ENCODE results near the gene ATF7IP2. TPM values are rescaled to one million over a fixed set of nuclear protein-coding genes. Genes with fewer than 3 reads are reported as not detected.

The ATF7IP2 gene
- total and polyA plus RNA-seq, 10 of the 15 experiments (the other 5 are each of a cell fraction or from before 2014, with no cell fraction given), result 24.6 to 82.1 (median 51.9) TPM

DNA sequence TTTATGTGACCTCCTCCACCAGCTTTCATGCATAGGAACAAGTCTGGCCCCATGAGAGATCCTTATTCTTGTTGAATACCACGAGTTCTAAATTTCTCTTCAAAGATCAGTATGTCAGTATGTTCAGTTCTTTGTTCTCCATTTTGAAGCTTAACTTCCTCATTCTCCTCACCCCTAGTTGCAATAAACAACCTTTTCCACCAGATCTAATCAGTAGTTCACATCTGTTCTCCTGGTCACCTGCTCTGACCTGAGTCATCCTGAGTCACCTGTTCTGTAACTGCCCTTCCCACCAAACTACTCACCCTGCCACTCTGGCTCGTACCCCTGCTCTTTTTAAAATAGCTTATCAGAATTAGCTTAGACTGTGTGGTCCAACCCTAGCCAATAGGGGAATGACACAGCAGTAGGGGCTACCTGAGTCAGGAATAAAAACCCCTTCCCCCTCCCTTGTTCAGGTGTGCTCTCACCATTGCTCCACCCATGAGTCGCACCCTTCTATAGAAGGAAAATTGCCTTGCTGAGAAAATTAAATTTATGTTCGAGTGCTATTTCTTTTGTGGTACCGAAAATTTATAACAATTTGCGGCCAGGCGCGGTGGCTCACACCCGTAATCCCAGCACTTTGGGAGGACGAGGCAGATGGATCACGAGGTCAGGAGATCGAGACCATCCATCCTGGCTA, 100.0 kb downstream of the ATF7IP2 start:
- H3K4me3 ChIP-seq, result no peak overlapping the region
- H3K79me2 ChIP-seq (ENCODE audit: control insufficient read depth, insufficient read depth, low read length), result no peaks in the 10 kb centered on the region
- RAD21 ChIA-PET (ENCODE audit: unreplicated experiment), result no interaction called here
- ATAC-seq (no peak), DNase-seq (ENCODE audit: low read depth, low spot score) (no peak), FAIRE-seq (no peak)
- TF ChIP-seq, protein P1, sequence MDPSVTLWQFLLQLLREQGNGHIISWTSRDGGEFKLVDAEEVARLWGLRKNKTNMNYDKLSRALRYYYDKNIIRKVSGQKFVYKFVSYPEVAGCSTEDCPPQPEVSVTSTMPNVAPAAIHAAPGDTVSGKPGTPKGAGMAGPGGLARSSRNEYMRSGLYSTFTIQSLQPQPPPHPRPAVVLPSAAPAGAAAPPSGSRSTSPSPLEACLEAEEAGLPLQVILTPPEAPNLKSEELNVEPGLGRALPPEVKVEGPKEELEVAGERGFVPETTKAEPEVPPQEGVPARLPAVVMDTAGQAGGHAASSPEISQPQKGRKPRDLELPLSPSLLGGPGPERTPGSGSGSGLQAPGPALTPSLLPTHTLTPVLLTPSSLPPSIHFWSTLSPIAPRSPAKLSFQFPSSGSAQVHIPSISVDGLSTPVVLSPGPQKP (IDR thresholded peaks at IDR 0.05; ENCODE audit: low read depth, low read length), result no peak
- TF ChIP-seq RBBP5 (conservative IDR thresholded peaks at IDR 0.05) (no peak), SMARCA5 (IDR thresholded peaks at IDR 0.05) (no peak), CBFB (IDR thresholded peaks at IDR 0.05; ENCODE audit: low read depth) (no peak), IRF4 (IDR thresholded peaks at IDR 0.05; ENCODE audit: low read depth, low read length) (no peak), ESRRA (IDR thresholded peaks at IDR 0.05; ENCODE audit: low read length) (no peak), TCF3 (IDR thresholded peaks at IDR 0.05; ENCODE audit: borderline replicate concordance, insufficient read depth, low read depth, low read length) (no peak)
- TF ChIP-seq, protein P2, sequence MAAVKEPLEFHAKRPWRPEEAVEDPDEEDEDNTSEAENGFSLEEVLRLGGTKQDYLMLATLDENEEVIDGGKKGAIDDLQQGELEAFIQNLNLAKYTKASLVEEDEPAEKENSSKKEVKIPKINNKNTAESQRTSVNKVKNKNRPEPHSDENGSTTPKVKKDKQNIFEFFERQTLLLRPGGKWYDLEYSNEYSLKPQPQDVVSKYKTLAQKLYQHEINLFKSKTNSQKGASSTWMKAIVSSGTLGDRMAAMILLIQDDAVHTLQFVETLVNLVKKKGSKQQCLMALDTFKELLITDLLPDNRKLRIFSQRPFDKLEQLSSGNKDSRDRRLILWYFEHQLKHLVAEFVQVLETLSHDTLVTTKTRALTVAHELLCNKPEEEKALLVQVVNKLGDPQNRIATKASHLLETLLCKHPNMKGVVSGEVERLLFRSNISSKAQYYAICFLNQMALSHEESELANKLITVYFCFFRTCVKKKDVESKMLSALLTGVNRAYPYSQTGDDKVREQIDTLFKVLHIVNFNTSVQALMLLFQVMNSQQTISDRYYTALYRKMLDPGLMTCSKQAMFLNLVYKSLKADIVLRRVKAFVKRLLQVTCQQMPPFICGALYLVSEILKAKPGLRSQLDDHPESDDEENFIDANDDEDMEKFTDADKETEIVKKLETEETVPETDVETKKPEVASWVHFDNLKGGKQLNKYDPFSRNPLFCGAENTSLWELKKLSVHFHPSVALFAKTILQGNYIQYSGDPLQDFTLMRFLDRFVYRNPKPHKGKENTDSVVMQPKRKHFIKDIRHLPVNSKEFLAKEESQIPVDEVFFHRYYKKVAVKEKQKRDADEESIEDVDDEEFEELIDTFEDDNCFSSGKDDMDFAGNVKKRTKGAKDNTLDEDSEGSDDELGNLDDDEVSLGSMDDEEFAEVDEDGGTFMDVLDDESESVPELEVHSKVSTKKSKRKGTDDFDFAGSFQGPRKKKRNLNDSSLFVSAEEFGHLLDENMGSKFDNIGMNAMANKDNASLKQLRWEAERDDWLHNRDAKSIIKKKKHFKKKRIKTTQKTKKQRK (IDR thresholded peaks at IDR 0.05; ENCODE audit: low read depth, low read length), result no peak
- H3K27ac ChIP-seq (ENCODE audit: control insufficient read depth, insufficient read depth), result no peak overlapping the region
- peaks cover 7% of the 10 kb centered on the region; the same call in 2 of the 3 replicates for H3K9me3 ChIP-seq (replicated peaks; ENCODE audit: control insufficient read depth, insufficient read depth, low read length)
- in situ Hi-C loops (cut with MboI), result no loop called here
- no peaks in the 10 kb centered on the region for H3K27me3 ChIP-seq (replicated peaks in 1 of 2; ENCODE audit: control insufficient read depth in 2 of 2, insufficient read depth in 2 of 2, low read length in 1 of 2)
- intact Hi-C loops (cut with micrococcal nuclease; ENCODE audit: unreplicated experiment), result no loop called here
- CTCF ChIA-PET, result no interaction called here
- H3K4me1 ChIP-seq (ENCODE audit: control insufficient read depth, insufficient read depth, low read length), result no peaks in the 10 kb centered on the region
- H3K4me2 ChIP-seq (ENCODE audit: control insufficient read depth, insufficient read depth), result no peak overlapping the region
- H3K9ac ChIP-seq (ENCODE audit: control insufficient read depth, insufficient read depth, low read length), result no peak overlapping the region
- 0 out of 4 replicates have a peak, but pooled peaks cover 0 to 5% of the 10 kb centered on the region in 2 experiments for H3K36me3 ChIP-seq (ENCODE audit: control insufficient read depth in 2 of 2, insufficient read depth in 2 of 2, low read length in 1 of 2)
- H2AFZ ChIP-seq (ENCODE audit: control insufficient read depth, low read depth, low read length), result no peak overlapping the region
- WGBS (ENCODE audit: insufficient coverage, insufficient replicate concordance, low lambda C conversion rate, missing lambda C conversion rate), result 85% methylated on average over 12 of the region's 12 CpGs
- POLR2A ChIA-PET, result no interaction called here
- H4K20me1 ChIP-seq (ENCODE audit: control insufficient read depth, insufficient read depth), result no peaks in the 10 kb centered on the region
- no TSS peak for BruUV-seq (replicated peaks)
- SMC1A ChIA-PET (ENCODE audit: uncharacterized antibody, unreplicated experiment), result no interaction called here

All from GM12878 (cell line).